AG09309 (cell line): ENCODE results near the gene METAP1D.
A peak's percentile ranks its signal among the peaks of the same experiment; 100 is the strongest.
"Not testable (repeated sequence)": the region's sequence is repeated elsewhere in the genome, so short reads cannot be mapped to it uniquely, and the experiment has no call there.

Experiments
- DNase-seq: peaks from one replicate; pipeline ENCODE4 v3.0.0-alpha.2; 2010; ENCODE audit warnings: low read depth
- H3K4me3 ChIP-seq: 2 replicates; pipeline ENCODE4 v1.5.1; 2011; ENCODE audit warnings: mild to moderate bottlenecking, low read depth, low read length, moderate library complexity; ENCODE audit not compliant: control insufficient read depth
- CTCF ChIP-seq: IDR thresholded peaks from 2 replicates; pipeline ENCODE4 v1.5.1; 2011; ENCODE audit warnings: mild to moderate bottlenecking, low read depth, low read length, inconsistent platforms; ENCODE audit not compliant: insufficient read depth, control insufficient read depth; ENCODE audit errors: missing control alignments

Gene METAP1D

GRCh38 chr2:171966688-171967087, 33.1 kb upstream of the METAP1D start:
- TF ChIP-seq CTCF: no peak
- DNase-seq: no peak
- H3K4me3 ChIP-seq: no peak overlapping the region

- no peak for TF ChIP-seq CTCF
- H3K4me3 ChIP-seq: no peak overlapping the region
- DNase-seq: no peak
Observed at GRCh38 chr2:171968509-171968908, 31.2 kb upstream of the METAP1D start.

GRCh38 chr2:171972329-171972982, 27.3 kb upstream of the METAP1D start:
- no peak for TF ChIP-seq CTCF
- DNase-seq: no peak
- no peak overlapping the region for H3K4me3 ChIP-seq

GRCh38 chr2:171979103-171979502, 20.6 kb upstream of the METAP1D start:
- H3K4me3 ChIP-seq: no peak overlapping the region
- TF ChIP-seq CTCF: no peak
- DNase-seq: no peak

GRCh38 chr2:171983924-171984323, 15.8 kb upstream of the METAP1D start:
- not testable (repeated sequence) for H3K4me3 ChIP-seq, DNase-seq

- DNase-seq: peak; percentile 11
- TF ChIP-seq CTCF: no peak
- H3K4me3 ChIP-seq: no peak overlapping the region
Observed at GRCh38 chr2:171985076-171985475, 14.7 kb upstream of the METAP1D start.

- DNase-seq: no peak
- H3K4me3 ChIP-seq: no peak overlapping the region
- no peak for TF ChIP-seq CTCF
Observed at GRCh38 chr2:171986778-171987177, 13.0 kb upstream of the METAP1D start.
